HG03039 (cell line): ENCODE measurements around the gene DKKL1.

Experiments
- ATAC-seq: cut with Tn5 transposase; IDR thresholded peaks from one replicate; pipeline ENCODE4 v1.9.1; 2021; ENCODE audit warnings: mild to moderate bottlenecking, moderate library complexity; ENCODE audit not compliant: unreplicated experiment

The DKKL1 gene

DNA sequence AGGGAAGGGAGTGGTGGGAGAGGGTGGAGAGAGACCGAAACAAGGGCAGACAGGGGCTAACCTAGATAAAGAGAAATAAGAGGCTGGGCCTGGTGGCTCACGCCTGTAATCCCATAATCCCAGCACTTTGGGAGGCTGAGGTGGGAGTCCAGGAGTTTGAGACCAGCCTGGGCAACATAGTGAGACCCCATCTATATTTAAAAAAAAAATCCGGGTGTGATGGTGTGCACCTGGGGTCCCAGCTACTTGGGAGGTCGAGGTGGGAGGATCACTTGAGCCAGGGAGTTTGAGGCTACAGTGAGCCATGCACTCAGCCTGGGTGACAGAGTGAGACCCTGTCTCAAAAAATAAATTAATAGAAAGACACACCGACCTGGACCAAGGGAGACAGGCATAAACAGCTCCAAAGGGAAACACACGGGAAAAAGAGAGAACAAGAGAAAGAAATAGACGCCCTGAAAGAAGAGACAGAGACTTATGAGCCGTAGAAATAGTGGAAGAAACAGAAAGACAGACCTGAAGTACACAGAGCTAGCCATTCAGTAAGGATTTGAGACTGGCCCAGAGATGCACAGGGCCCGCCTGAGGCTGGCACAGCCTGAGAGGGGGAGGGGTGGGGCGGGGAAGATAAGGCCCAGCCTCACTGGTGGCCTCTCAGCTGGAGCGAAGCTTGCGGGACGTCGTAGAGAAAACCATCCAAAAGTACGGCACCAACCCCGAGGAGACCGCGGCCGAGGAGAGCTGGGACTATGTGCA is 26.2 kb upstream of the DKKL1 start:
- ATAC-seq = no peak

DNA sequence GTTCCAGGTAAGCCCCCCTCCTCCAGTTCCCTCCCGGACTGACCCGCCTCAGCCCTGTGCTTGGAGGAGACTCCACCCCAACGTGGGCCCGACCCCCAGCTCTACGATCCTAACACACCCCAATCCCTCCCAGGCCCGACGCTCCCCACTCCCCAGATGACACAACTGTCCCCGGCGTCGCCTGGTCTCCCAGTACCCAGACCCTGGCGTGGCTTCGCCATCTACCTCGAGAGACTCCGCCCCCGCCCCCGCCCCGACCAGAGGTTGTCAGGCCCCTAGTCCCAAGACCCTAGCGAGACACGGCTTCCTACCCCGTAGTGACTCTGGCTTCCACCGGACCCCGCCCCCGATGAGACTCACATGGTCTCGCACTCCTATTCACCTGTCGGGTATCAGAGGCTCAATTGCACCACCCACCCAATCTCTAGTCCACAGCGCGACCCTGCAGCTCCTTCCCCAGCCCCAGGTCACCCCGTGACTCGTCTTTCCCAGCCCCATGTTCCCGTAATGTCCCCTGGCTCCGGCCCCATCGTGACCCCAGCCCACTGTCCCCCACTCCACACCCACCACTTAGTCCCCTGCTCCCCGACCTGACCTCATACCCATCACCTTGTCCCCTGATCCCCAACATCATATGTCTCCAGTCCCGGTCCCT is 25.5 kb upstream of the DKKL1 start:
- no peak for ATAC-seq

DNA sequence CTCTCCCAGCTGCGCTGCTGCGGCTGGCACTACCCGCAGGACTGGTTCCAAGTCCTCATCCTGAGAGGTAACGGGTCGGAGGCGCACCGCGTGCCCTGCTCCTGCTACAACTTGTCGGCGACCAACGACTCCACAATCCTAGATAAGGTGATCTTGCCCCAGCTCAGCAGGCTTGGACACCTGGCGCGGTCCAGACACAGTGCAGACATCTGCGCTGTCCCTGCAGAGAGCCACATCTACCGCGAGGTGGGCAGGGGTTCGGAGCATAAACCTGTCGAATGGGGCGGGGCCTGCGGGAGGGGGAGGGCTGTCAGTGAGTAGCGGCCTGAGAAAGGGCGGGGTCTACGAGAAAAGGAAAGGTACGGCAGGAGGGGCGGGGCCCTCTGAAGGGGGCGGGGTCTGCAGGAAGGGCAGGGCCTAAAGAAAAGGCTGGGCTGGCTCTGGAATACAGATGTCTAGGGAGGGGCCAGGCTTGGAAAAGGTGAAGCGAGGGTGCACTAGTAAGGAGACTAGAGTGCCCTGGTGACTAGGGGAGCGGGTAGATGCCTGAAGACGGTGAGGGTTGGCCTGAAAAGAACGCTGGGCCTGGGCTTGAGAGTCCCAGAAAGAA is 24.9 kb upstream of the DKKL1 start:
- no peak for ATAC-seq

DNA sequence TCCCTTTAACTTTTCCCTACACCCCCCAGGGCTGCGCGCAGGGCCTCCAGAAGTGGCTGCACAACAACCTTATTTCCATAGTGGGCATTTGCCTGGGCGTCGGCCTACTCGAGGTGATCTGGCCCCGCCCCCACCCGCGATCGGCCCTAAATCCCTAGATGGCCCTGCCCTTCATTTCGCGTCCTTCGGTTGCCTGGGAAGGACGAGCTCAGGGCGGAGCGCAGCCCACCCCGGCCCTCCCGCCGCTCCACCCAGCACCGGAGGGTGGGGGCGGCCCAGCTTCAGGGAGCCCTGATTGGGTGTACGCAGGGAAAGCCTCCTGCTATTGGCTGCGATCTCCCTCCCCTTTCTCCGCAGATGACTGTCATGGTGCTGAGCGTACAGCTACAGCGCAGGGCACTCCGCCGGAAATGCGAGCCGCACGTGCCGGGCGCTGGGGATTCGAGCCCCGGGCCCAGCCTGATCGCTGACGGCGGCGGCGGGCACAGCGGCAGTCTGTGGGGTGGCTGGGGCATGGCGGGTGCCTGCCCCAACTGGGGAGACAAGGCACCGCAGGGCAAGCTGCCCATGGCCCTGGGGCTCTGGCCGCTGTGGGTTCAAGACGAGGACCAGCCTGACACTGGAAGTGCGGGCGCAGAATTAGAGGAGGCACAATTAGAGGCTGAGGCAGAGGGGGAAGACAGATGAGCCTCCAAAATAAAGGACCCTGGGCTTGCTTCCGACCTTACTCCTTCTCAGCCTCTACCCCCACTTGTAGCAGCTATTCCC is 24.2 kb upstream of the DKKL1 start:
- ATAC-seq = no peak

DNA sequence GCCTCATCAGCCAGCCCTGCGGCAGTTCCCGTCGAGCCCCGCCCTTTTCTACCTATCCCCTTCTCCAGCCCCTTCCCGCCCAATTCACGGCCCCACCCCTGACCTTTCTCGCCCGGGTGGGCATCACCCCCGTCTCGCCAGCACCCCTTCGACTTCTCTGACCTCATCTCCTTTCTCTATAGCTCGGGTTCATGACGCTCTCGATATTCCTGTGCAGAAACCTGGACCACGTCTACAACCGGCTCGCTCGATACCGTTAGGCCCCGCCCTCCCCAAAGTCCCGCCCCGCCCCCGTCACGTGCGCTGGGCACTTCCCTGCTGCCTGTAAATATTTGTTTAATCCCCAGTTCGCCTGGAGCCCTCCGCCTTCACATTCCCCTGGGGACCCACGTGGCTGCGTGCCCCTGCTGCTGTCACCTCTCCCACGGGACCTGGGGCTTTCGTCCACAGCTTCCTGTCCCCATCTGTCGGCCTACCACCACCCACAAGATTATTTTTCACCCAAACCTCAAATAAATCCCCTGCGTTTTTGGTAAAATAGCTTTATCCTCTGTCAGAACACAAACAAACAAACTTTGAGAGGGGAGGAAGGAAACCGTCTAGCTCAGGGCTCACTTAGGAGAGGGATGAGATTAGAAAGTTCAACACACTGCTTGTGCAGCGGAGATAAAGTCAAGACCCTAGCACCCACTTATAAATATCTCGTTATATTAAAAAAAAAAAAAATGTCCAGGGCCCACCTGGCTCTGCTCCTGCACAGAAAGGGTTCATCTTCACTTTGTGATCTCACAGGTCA is 23.4 kb upstream of the DKKL1 start:
- ATAC-seq = peak; percentile 54

DNA sequence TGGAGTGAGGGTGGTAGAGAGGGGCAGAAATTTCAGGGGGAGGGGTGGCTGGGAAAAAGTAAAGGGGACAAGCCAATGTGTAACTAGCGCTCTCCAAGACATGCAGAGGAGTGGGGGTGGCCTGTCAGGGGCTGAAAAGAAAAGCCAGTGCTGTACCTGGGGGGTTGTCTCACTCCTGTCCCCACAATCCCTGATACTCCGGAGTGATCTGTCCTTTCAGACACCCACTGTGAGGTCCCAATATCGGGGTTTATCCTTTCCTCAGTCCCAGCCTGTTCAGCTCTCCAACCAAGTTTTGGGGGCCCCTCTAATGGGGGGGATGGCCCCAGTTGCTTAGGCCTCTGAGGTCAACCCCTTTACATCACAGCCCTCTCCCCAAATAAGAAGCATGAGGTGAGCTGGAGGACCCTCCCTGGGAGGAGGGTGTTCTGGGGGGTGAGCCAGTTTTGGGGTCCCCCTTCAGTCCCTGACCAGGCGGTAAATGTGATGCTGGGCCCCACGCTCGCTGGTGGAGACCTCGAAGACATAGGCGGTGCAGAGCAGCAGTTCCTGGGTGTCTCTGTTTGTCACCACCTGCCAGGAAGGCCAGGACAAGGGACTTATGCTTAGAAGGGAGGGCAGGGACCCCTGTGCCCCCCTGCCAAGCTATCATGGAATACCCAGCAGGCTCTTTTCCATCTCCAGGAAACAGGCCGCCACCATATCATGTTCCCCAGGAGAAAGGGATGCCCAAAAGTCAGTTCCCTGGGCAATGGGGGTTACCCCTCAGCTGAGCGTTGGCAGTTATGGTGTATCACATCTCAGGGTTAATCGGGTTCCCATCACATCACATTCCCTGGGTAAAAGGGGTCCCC is 22.6 kb upstream of the DKKL1 start:
- ATAC-seq = no peak

DNA sequence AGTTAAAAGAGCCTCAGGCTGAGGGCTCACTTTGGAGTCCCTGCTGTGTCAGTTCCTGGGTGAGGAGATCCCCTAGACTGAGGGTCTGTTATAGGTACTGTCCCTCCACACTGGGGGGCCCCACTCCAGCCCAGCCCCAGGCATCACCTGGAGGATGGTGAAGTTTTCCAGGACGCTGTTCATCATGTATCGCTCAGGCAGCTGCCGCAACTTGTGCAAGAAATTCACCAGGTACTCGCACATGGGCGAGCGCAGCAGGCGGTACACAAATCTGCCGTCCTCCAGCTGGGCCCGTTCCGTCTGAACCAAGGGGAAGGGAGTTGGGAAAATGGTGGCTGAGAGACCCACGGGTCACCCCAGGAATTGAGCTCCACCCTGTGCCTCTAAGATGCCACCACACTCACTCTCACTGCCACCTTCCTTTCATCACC is 21.4 kb upstream of the DKKL1 start:
- no peak for ATAC-seq

DNA sequence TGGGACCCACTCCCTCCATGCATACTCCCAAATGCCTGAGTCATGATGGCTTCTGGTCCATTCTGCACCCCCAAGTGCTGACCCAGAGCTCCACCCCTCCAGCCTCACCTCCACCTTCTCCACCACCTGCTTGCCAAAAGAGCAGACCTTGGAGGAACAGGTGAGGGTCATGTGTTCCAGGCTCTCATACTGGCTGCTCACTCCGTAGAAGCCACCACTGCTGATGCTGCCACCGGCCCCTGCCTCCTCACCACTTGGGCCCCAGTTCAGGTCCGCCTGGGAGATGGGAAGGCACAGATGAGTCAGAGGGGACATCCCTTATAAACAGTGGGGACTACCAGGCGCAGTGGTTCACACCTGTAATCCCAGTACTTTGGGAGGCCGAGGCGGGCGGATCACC is 20.6 kb upstream of the DKKL1 start:
- ATAC-seq = no peak

DNA sequence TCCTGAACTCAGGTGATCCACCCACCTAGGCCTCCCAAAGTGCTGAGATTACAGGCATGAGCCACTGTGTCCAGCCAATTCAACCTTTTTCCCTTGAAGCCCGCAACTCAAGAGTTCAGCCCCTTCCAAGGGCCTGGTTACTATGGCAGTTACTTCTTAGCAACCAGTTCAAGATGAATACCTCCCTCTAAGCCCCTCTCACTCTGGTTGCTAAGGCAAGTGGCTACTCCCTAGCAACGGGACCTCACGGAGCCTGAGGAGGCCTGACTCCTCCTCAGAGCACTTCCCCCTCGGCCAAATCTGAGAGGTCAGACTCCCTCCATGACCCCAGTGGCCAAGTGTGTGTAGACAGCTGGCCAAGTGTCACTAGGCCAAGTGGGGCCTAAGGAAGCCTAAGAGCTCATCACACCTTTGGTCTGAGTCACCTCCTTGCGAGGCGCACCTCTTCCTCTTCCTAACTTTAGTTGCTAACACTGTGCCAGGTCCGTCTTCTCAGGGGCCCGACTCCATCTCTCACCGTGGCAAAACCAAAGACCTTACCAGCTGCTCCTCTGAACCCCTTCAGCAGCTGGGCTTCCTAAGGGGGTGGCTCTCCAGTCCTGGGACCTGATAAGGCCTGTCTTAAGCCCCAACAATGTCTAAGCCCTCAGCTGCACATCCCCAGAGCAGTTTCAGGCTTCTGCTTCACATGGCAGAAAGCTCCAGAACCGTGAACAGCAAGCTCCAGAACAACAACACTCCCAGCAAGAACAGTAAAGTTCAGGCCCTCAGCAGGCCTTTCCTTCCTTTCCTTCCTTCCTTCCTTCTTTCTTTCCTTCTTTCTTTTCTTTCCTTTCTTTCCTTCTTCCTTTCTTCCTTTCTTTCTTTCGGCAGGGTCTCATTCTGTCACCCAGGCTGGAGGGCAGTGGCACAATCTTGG is 18.9 kb upstream of the DKKL1 start:
- ATAC-seq = no peak

DNA sequence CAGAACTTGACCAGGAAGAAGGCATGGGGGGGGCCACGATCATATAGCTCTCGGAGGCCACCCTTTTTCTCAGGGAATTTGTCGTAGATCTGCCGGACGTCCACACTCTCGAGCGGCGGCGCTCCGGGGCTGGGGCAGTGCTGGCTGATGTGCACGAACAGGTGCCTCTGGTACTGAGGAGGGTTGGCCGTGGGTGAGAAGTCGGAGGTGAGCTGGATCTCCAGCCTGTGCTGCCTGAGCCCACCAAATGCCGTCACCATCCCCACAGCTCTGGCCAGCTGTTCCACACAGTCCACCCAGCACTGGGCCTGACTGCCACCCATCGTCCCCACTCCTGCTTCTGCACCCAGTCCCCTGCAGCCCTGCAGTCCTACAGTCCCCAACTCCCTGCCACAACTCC is 16.5 kb upstream of the DKKL1 start:
- no peak for ATAC-seq

DNA sequence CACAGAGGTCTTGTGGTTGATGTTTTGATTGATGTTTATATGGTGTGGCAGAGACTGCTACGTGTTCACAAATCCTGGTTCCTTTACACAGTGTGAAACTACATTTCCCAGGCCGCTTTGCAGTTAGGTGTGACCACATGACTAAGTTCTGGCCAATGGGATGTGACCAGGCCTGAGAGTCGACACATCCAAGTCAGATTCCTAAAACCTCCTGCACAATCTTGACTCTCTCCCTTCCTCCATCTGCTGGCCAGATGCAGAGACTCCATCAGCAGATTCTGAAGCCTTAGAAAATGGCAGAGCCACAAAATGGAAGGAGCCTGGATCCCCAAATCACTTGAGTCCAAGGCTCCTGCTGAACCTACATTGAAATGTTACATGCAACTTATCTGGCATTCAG is 15.8 kb upstream of the DKKL1 start:
- ATAC-seq = no peak

DNA sequence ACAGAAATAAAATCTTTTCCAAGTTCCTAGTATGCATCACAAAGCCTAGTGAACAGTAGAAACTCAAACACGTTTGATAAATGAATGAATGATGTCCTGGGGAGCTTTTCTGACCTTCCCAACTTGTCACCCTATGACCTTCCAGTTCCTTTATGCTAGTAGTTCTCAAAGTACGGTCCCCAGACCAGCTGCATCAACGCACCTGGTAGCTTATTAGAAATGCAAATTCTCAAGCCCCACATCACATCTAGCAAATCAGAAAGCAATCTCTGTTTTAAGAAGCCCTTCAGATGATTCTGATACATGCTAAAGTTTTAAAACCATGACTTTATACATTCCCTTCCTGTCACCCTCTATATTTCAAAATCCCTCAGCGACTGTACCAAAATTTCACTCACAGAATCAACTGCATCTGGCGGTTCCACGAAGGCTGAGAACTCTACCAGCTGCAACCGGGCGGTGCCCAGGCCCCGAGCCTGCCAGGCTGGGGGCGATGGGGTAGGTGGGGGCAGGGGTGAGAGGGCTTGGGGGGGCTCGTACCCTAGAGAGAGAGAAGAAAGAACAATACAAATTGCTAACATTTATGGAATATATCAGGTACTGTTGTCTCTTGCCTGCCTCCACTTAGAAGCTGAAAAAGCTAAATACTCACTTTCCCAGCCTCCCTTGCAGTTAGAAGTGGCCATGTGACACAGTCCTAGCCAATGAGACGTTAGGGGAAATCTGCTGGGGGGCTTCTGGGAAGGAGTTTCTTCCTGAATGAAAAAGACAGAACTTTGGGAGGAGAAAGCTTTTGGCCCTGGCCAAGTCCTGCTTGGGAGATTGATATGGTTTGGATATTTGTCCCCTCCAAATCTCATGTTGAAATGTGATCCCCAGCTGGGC is 15.1 kb upstream of the DKKL1 start:
- no peak for ATAC-seq

DNA sequence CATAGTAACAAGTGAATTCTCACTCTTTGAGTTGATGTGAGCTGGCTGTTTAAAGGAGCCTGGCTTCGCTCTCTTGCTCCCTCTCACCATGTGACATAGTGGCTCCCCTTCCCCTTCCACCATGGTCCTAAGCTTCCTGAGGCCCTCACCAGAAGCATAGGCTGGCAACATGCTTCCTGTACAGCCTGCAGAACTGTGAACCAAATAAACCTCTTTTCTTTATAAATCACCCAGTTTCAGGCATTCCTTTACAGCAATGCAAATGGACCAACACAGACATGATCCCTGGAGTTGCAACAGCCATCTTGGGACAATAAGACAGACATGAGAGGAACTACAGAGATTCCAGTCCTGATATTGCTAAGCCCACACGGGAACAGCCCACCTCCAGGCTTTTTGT is 14.1 kb upstream of the DKKL1 start:
- no peak for ATAC-seq

DNA sequence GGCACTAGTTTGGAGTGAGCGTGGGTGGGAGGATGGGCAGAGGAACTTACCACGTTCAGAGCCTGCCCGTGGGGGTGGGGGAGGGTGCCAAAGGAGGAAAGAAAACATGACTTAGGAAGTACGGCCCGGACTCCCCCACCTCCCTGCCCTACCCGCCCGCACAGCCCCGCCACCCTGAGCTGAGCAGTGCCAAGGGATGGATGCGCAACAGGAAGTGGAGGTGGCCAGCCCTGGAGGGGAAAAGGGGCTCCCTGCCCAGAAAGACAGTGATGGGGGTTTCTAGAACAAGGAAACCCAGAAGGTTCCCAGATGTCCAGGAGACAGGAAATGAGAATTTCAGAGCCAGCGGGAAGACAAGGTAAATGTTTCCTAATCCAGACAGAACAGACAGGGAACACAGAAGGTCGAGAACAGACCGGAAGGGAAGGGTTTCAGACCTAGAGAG is 7.7 kb upstream of the DKKL1 start:
- ATAC-seq = no peak

DNA sequence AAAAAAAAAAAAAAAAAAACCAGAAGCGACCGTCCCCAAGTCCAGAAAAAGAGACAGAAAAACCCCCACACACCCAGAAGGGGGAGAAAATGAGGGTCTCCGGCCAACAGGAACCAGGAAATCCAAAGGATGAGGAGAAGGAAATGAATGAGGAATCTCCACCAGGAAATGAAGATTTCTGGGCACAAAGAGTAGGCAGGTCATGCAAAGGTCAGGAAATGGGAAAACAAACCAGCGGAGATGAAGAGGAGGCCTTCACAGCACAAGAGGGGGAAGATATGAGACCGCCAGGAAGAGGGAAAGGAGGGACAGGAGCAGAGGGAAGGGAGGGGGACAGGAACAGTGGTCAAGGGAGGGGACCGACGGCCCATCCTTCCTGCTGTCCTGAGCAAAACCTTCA is 7.3 kb upstream of the DKKL1 start:
- ATAC-seq = no peak

DNA sequence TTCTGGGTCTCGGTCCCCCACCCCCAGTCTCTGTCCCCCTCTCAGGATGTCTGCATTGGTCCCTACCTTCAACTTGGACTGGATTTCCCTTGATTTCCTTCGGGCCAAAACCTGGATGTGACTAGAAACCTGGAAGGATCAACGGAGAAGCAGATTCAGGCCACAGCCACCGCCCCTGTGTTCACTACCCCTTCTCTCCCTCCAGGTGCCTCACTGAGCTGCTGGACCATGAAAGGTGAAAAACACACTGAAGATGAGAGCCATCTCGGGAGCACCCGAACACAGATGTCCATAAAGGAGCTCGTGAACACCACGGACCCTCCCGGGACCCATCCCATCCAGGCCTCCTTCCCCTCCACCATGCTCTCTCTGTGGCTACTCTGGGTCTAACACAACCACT is 6.5 kb upstream of the DKKL1 start:
- no peak for ATAC-seq
